Thyroid gland (tissue), 4 donors: ENCODE results near the gene PRELID1.

Experiments
- CTCF ChIP-seq, 6 experiments: fragments of 200-600 bp in 3 of 6; fragments of 450-650 bp in 3 of 6; sonication (generic) in 3 of 6; IDR thresholded peaks; one replicate each; pipeline ENCODE4 v1.5.1; 2016 to 2019; ENCODE audit warnings: antibody characterized with exemption in 6 of 6, mild to moderate bottlenecking in 2 of 6, inconsistent platforms in 1 of 6, moderate library complexity in 1 of 6
- POLR2A ChIP-seq, 2 donors: fragments of 450-650 bp; IDR thresholded peaks; one replicate each; pipeline ENCODE4 v1.6.1; 2017; ENCODE audit warnings: antibody characterized with exemption in 2 of 2, mild to moderate bottlenecking in 2 of 2, moderate library complexity in 1 of 2

GRCh38 chr5:177335701-177336065 lies 32.1 kb downstream of the PRELID1 start:
- no peak for TF ChIP-seq CTCF (IDR thresholded peaks at IDR 0.05)
- no peak for TF ChIP-seq POLR2A (IDR thresholded peaks at IDR 0.05)
